ENCODE data around the gene TBC1D2. TPM values are rescaled to one million over a fixed set of nuclear protein-coding genes. Genes with fewer than 3 reads are reported as not detected.

Gene TBC1D2
- total RNA-seq, 1 donor from 2014 or later: 1.2 TPM

DNA sequence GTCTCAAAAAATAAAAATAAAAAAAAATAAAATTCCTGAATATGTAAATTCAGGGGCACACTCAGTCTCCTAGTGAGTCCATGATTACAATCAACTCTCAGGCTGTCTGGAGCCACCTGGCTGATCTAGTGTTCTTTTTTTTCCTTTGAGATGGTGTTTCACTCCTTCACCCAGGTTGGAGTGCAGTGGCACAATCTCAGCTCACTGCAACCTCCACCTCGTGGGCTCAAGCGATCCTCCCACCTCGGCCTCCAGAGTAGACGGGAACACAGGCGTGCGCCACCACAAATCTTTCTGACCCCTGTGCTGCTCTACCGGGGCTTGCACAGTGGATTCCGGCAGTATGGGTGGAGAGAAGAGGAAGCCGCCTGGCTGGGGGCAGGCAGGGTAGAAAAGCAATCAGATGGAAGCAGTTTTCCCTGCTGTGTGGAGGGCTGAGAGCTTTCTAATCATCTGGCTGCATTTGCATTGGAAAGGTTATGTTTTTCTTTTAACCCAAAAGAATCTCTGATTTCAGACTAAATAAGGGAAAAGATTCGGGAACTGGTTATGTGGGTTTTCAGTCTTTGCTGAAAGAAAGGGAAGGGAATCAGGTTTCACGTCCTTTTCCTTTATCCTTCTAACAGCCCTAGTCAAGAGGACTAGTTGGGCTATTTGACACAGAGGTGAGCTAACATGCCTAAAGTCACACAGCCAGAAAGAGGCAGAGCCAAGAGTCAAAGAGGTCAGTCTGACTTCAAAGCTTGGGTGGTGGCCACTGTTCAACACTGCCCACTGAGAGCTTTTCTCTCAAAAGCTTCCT is 36.7 kb downstream of the TBC1D2 start:
- DNase-seq (ENCODE audit: low spot score in 2 of 2) (no peak), FAIRE-seq (no peak)

- DNase-seq (ENCODE audit: low spot score in 2 of 2) (no peak), FAIRE-seq (no peak)
Measured at GRCh38 chr9:98217255-98217654, 38.2 kb downstream of the TBC1D2 start.

DNA sequence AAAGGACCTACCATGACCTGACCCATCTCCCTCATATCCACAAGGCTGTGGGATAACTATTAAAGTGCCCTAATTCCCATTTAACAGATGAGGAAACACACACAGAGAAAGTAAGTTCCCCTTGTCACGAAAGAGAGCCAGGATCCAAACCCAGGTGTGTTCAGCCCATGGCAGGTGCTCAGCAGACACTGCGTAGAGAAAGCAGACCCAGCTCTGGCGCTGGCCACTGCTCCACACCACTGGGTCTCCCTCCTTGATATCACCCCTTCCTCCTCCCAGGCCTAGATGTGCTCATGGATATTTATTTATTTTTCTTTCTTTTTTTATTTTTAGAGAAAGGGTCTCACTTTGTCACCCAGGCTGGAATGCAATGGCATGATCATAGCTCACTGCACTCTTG is 39.1 kb downstream of the TBC1D2 start:
- no peak for DNase-seq (ENCODE audit: low spot score in 2 of 2)
- FAIRE-seq: no peak

GRCh38 chr9:98215821-98216220 is 39.6 kb downstream of the TBC1D2 start:
- no peak for DNase-seq (ENCODE audit: low spot score in 2 of 2)
- no peak for FAIRE-seq

- FAIRE-seq: no peak
- no peak for DNase-seq (ENCODE audit: low spot score in 2 of 2)
Measured at GRCh38 chr9:98215271-98215670, 40.2 kb downstream of the TBC1D2 start.

DNA sequence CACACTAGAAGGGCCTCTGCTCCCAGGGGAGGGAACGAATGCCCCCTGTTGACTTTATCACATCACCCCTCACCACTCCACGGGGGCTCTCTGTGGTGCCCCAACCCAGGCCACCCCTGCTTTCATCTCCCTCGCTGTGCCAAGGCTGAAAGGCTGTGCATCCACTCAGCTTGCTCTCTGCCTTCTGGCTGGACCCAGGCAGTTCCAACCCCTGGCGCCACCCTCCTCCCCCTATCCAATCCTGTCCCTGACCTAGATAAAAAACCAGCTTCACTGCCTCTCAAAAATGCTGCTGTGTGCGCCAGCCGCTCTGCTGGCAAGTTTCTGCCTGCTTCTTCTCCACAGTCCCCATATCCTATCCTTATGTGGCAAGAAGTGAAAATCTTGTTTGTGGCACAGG is 40.6 kb downstream of the TBC1D2 start:
- peak in 1 of 2 donors; percentile 39 for DNase-seq (ENCODE audit: low spot score in 2 of 2)
- no peak for FAIRE-seq

- DNase-seq (ENCODE audit: low spot score in 2 of 2) (no peak), FAIRE-seq (no peak)
Measured at GRCh38 chr9:98211260-98211659, 44.2 kb downstream of the TBC1D2 start.

DNA sequence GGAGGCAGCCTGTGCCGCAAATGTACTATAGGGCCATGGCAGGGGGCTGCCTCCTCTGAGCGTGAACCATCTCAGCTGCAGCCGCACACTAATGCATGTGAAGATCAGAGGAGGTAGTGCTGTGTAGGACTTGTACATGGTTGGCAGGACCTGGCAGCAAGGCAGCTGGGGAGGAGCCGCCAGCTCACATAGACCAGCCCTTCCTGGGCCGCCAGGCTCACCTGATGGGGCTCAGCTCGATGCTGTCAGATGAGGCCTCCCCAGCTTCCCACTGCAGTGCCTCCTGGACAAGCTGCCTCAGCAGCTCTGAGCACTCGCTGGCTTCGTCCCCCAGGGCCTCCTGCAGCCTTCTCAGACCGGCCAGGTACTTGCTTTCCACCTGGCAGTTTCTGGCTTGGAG is 45.0 kb downstream of the TBC1D2 start:
- no peak for FAIRE-seq
- DNase-seq (ENCODE audit: low spot score in 2 of 2): no peak

GRCh38 chr9:98209530-98209929 is 45.9 kb downstream of the TBC1D2 start:
- DNase-seq (ENCODE audit: low spot score in 2 of 2) (no peak), FAIRE-seq (no peak)

DNA sequence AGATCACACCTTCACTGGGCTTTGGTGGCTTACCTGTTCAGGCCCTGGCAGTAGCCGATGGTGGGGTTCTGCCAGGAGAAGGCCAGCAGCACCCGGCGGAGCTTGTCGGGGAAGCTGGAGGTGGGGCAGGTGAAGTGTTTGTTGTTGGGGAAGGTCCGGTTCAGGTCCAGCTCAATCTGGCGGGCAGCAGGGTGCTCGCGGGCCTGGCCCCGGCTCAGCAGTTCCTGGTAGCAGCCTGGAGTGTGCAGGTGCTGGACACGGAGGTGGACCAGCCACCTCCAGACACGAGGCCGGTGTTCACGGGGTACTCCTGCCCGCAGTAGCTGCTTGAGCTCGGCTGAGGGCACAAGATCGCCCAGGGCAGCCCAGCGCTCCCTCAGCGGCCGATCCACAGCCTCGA is 46.8 kb downstream of the TBC1D2 start:
- FAIRE-seq: no peak
- no peak for DNase-seq (ENCODE audit: low spot score in 2 of 2)

- DNase-seq (ENCODE audit: low spot score in 2 of 2) (no peak), FAIRE-seq (no peak)
Measured at GRCh38 chr9:98207606-98208005, 47.8 kb downstream of the TBC1D2 start.

DNA sequence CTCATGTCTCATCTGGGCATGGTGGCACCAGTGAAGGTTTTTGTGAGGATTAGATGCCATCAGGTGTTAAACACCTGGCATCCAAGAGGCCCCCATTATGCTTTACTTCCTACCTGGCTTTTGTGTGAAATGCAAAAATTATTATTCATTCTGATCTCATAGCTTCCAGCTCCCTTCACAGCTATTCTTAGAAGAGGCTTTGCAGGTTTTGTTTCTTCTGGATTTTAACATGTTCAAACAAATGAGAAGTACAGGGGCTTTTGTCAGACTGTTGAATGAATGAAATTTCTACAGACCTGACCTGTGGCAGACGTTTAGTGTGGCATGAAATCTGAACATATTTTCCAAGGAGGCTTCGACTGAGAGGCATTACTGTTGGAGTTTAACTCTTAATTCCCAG is 48.7 kb downstream of the TBC1D2 start:
- FAIRE-seq: no peak

DNA sequence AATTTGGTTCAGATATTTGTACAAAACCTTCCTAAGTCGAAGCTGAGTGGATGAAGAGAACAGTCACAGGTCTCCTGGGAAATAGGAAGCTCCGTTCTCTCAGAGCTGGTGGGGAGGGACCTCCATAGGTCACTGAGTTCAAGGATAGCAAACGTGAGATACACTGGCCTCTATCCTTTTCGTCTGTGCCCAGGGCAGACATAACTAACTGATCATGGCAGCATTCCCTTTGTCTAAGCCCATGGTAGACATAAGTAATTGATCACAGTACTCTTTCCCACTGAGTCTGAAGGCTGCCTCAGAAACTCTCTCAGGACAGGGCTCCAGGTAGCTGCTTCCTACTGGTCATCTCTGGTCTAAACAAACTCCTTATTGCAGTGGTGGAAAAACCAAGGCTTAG is 50.8 kb downstream of the TBC1D2 start:
- FAIRE-seq: no peak
- DNase-seq (ENCODE audit: low spot score in 2 of 2): no peak

More for the DNA sequence above, 48.7 kb downstream of the TBC1D2 start:
- DNase-seq (ENCODE audit: low spot score in 2 of 2): no peak

GRCh38 chr9:98203153-98203552 is 52.3 kb downstream of the TBC1D2 start:
- no peak for FAIRE-seq
- DNase-seq (ENCODE audit: low spot score in 2 of 2): no peak

DNA sequence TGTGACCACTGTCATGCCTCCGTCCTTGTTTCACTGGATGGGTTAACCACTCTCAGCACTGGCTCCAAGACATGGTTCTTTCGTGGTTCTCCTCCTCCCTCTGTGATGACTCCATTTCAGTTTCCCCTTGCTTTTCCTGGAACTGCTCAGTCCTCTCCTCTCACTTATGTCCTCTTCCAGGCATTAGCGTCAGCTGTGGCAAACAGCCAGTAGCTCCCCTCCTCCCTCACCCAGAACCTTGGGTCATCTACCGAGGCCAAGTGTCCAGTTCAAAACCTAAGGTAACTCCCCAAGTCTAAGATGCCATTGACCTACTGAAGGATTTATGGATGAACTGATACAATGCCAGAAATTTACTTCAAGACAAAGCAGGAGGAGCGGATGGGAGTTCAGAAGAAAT is 53.2 kb downstream of the TBC1D2 start:
- DNase-seq (ENCODE audit: low spot score in 2 of 2) (no peak), FAIRE-seq (no peak)

GRCh38 chr9:98201749-98202148 is 53.7 kb downstream of the TBC1D2 start:
- no peak for DNase-seq (ENCODE audit: low spot score in 2 of 2)
- FAIRE-seq: no peak

GRCh38 chr9:98201102-98201501 is 54.3 kb downstream of the TBC1D2 start:
- FAIRE-seq (no peak), DNase-seq (ENCODE audit: low spot score in 2 of 2) (no peak)

- FAIRE-seq (no peak), DNase-seq (ENCODE audit: low spot score in 2 of 2) (no peak)
Measured at GRCh38 chr9:98199388-98200033, 55.9 kb downstream of the TBC1D2 start.

- no peak for FAIRE-seq
- DNase-seq (ENCODE audit: low spot score in 2 of 2): no peak
Measured at GRCh38 chr9:98195671-98196070, 59.8 kb downstream of the TBC1D2 start.

DNA sequence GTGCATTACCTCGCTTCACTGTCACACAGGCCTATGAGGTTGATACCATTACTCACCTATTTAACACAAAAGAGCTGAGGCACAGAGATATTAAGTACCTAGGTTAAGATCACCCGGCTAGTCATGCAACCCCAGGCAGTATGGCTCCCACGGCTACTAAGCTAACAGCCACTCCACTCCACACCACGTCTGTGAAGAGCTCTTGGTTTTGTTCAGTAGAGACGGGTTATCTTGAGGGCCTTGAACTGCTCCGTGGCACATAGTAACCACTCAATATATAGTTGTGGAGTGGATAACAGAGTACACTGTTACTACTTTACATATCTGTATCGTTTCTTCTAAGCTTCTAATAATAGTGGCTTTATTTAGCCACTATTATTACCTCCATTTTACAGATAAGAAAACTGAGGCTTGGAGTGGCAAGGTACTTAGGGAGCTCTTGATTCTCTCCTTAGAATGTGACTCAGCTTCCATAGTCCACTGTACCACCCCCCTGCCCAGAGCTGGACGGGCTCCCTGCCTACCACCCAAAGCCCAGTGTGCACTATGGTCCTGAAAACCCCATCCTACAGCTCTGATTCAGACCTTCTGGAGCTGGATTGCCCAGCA is 62.0 kb downstream of the TBC1D2 start:
- FAIRE-seq (no peak), DNase-seq (ENCODE audit: low spot score in 2 of 2) (no peak)

DNA sequence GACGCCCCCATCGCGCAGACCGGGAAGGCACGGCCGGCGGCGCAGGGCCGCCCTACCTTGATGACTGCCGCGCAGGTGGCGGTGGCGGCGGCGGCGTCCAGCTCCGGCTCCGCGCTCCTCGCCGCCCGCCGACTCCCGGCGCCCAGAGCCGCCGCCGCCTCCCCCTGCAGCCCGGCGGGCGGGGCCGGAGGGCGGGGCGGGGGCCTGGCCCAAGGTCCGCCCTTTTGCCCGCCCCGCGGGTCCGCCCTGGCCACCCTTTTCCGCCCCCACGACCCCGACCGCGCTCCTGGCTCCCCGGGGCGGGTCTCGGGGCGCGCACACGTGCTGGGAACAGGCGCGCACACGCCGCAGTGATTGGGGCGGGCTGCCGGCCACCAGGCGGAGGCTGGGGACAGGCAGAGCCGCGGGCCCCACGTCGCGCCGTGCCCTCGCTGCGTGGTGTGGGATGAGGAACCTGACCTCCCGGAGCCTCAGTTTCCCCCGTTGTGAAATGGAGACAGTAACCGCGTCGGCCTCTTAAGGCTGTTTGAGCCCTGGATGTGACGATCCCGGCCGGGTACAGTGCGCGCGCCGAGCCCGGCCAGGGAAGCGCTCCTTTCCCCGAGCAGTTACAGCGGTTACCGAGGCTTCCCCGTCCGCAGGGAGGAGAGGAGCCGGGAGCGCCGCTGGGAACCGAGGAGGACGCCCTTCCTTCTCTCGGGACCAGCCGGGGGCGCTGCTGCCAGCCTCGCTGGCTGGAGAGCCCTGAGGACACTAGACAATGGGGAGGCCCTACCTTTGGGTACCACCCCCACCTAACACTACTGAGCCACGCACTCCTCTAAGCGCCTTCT is 62.7 kb downstream of the TBC1D2 start, which contains the start of gene CORO2A:
Gene CORO2A (minus strand): TSS at position 135 of the 833 bp plus-strand sequence. CDS start 34,977 bp downstream, outside the sequence.
- no peak for FAIRE-seq

More for the DNA sequence above, 62.7 kb downstream of the TBC1D2 start, which contains the start of gene CORO2A:
- peak; percentile 81 to 85 for DNase-seq (ENCODE audit: low spot score in 2 of 2)
